ENCODE data around the gene DNALI1.

- TF ChIP-seq ZXDB (tag by site-specific recombination; IDR thresholded peaks at IDR 0.05) (no peak), ZNF133 (tag by site-specific recombination; IDR thresholded peaks at IDR 0.05) (no peak), HOXD13 (CRISPR knock-in tag; IDR thresholded peaks at IDR 0.05; ENCODE audit: borderline replicate concordance) (no peak), BCL11B (tag by site-specific recombination; IDR thresholded peaks at IDR 0.05; ENCODE audit: low read depth) (no peak), ZNF146 (tag by site-specific recombination; IDR thresholded peaks at IDR 0.05) (no peak)
- TF ChIP-seq, protein P1, sequence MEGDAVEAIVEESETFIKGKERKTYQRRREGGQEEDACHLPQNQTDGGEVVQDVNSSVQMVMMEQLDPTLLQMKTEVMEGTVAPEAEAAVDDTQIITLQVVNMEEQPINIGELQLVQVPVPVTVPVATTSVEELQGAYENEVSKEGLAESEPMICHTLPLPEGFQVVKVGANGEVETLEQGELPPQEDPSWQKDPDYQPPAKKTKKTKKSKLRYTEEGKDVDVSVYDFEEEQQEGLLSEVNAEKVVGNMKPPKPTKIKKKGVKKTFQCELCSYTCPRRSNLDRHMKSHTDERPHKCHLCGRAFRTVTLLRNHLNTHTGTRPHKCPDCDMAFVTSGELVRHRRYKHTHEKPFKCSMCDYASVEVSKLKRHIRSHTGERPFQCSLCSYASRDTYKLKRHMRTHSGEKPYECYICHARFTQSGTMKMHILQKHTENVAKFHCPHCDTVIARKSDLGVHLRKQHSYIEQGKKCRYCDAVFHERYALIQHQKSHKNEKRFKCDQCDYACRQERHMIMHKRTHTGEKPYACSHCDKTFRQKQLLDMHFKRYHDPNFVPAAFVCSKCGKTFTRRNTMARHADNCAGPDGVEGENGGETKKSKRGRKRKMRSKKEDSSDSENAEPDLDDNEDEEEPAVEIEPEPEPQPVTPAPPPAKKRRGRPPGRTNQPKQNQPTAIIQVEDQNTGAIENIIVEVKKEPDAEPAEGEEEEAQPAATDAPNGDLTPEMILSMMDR (tag by site-specific recombination; IDR thresholded peaks at IDR 0.05): no peak
These were observed 12.2 kb upstream of the DNALI1 start for GRCh38 chr1:37544530-37544929.

Measured in HEK293 (cell line).